GM23248 (cell line): ENCODE data around the gene NAPSA. TPM values are rescaled to one million over a fixed set of nuclear protein-coding genes. Genes with fewer than 3 reads are reported as not detected.

Experiments
- DNase-seq: peaks from one replicate; pipeline ENCODE4 v3.0.0-alpha.2; 2015
- H2AFZ ChIP-seq: fragments of 200-600 bp; sonication (generic); 2 replicates; pipeline ENCODE4 v1.6.1; 2016; ENCODE audit warnings: antibody characterized with exemption
- H3F3A ChIP-seq: fragments of 200-600 bp; sonication (generic); 2 replicates; pipeline ENCODE4 v1.6.1; 2016; ENCODE audit warnings: mild to moderate bottlenecking, antibody characterized with exemption, mixed run types; ENCODE audit not compliant: insufficient read depth
- H3K27ac ChIP-seq: fragments of 200-600 bp; sonication (generic); 2 replicates; pipeline ENCODE4 v1.5.1; 2016; ENCODE audit warnings: mild to moderate bottlenecking
- H3K27me3 ChIP-seq: fragments of 200-600 bp; sonication (generic); replicated peaks from 2 replicates; pipeline ENCODE4 v1.6.1; 2016; ENCODE audit warnings: mild to moderate bottlenecking; ENCODE audit not compliant: insufficient read depth
- H3K36me3 ChIP-seq: fragments of 200-600 bp; sonication (generic); 2 replicates; pipeline ENCODE4 v1.6.1; 2016; ENCODE audit warnings: low read depth, mild to moderate bottlenecking
- H3K4me1 ChIP-seq: fragments of 200-600 bp; sonication (generic); 2 replicates; pipeline ENCODE4 v1.6.1; 2016; ENCODE audit warnings: mild to moderate bottlenecking; ENCODE audit not compliant: insufficient read depth
- H3K4me2 ChIP-seq: fragments of 200-600 bp; sonication (generic); one replicate; pipeline ENCODE4 v1.6.1; 2016; ENCODE audit warnings: mild to moderate bottlenecking; ENCODE audit not compliant: unreplicated experiment
- H3K4me3 ChIP-seq: fragments of 200-600 bp; sonication (generic); 2 replicates; pipeline ENCODE4 v1.5.1; 2016; ENCODE audit warnings: mild to moderate bottlenecking
- H3K79me2 ChIP-seq: fragments of 200-600 bp; sonication (generic); 2 replicates; pipeline ENCODE4 v1.6.1; 2016; ENCODE audit warnings: mild to moderate bottlenecking; ENCODE audit not compliant: insufficient read depth
- H3K9ac ChIP-seq: fragments of 200-600 bp; sonication (generic); 2 replicates; pipeline ENCODE4 v1.6.1; 2016; ENCODE audit warnings: mild to moderate bottlenecking
- H3K9me2 ChIP-seq: fragments of 200-600 bp; sonication (generic); 2 replicates; pipeline ENCODE4 v1.6.1; 2016; ENCODE audit warnings: mixed run types, mild to moderate bottlenecking, moderate library complexity; ENCODE audit not compliant: insufficient read depth
- H3K9me3 ChIP-seq: fragments of 200-600 bp; sonication (generic); one replicate; pipeline ENCODE4 v1.6.1; 2017; ENCODE audit warnings: low read depth
- H4K20me1 ChIP-seq: fragments of 200-600 bp; sonication (generic); 2 replicates; pipeline ENCODE4 v1.6.0; 2016; ENCODE audit not compliant: insufficient read depth
- EZH2 ChIP-seq: fragments of 200-600 bp; sonication (generic); IDR thresholded peaks from 2 replicates; pipeline ENCODE4 v1.6.1; 2018; ENCODE audit warnings: antibody characterized with exemption, mild to moderate bottlenecking; ENCODE audit not compliant: insufficient read depth, poor library complexity, severe bottlenecking
- EZH2phosphoT487 ChIP-seq: fragments of 200-600 bp; sonication (generic); IDR thresholded peaks from 2 replicates; pipeline ENCODE4 v1.6.1; 2018; ENCODE audit warnings: antibody characterized with exemption, moderate library complexity, mild to moderate bottlenecking, low read depth; ENCODE audit not compliant: insufficient read depth
- WGBS, 2 experiments: methylation state at CpG; one replicate each; pipeline ENCODE4 v1.1.6; 2015 to 2017; ENCODE audit warnings: low lambda C conversion rate in 2 of 2, low coverage in 1 of 2; ENCODE audit errors: missing lambda C conversion rate in 2 of 2; 5-methylcytosine and 5-hydroxymethylcytosine counted together
- in situ Hi-C: fragments of 300-500 bp; cut with MboI; formaldehyde crosslinking; loops from 2 replicates; pipeline ENCODE4 v1.15.0; 2020
- polyA plus RNA-seq: library from polyadenylated mRNA; unstranded; fragments of >200 nt; fragmentation: Nextera tagmentation; extraction: Ambion mirVana; gene quantifications from 2 replicates; pipeline ENCODE4 v1.2.1, GENCODE V29; 2016
- total RNA-seq: library from RNA; depleted of rRNA; stranded (reverse); fragments of >200 nt; shearing (Covaris generic); gene quantifications from 2 replicates; pipeline ENCODE4 v1.2.3, GENCODE V29; 2014

The NAPSA gene
- total and polyA plus RNA-seq, 2 experiments from 2014 or later, result 0.15 to 0.32 TPM

GRCh38 chr19:50387868-50388245 lies 22.4 kb upstream of the NAPSA start:
- H3K9ac ChIP-seq, result no peak overlapping the region
- WGBS, 2 experiments, result 98% methylated on average over 8 of the region's 8 CpGs
- no peak overlapping the region for H2AFZ ChIP-seq
- H3K27me3 ChIP-seq, result no peaks in the 10 kb centered on the region
- H3K9me2 ChIP-seq, result no peaks in the 10 kb centered on the region
- no peaks in the 10 kb centered on the region for H3K9me3 ChIP-seq
- no peak for DNase-seq
- H3K36me3 ChIP-seq, result no peaks in the 10 kb centered on the region
- TF ChIP-seq EZH2phosphoT487, result no peak
- no peak for TF ChIP-seq EZH2
- H3F3A ChIP-seq, result peaks cover 15% of the 10 kb centered on the region
- peaks cover 3% of the 10 kb centered on the region; the same call in 1 of the 2 replicates for H3K4me1 ChIP-seq
- H4K20me1 ChIP-seq, result no peaks in the 10 kb centered on the region
- in situ Hi-C loops, result no loop called here
- no peak overlapping the region for H3K27ac ChIP-seq
- H3K4me3 ChIP-seq, result no peak overlapping the region
- H3K79me2 ChIP-seq, result peaks cover 39% of the 10 kb centered on the region
- H3K4me2 ChIP-seq, result no peak overlapping the region

GRCh38 chr19:50387176-50387867 lies 21.9 kb upstream of the NAPSA start:
- Histone ChIP-seq H3K79me2 (peaks cover 37% of the 10 kb centered on the region), H3F3A (peaks cover 17% of the 10 kb centered on the region), H4K20me1 (no peaks in the 10 kb centered on the region), H3K9me3 (no peaks in the 10 kb centered on the region), H3K36me3 (no peaks in the 10 kb centered on the region), H3K27me3 (no peaks in the 10 kb centered on the region), H3K9ac (no peak overlapping the region), H2AFZ (no peak overlapping the region), H3K4me3 (no peak overlapping the region), H3K4me2 (no peak overlapping the region), H3K9me2 (no peaks in the 10 kb centered on the region), H3K27ac (no peak overlapping the region), H3K4me1 (peaks cover 3% of the 10 kb centered on the region; the same call in 1 of the 2 replicates)
- no peak for TF ChIP-seq EZH2
- TF ChIP-seq EZH2phosphoT487, result no peak
- in situ Hi-C loops, result no loop called here
- peak; percentile 72 for DNase-seq
- WGBS, 2 experiments, result 84% methylated on average over 21 of the region's 21 CpGs

DNA sequence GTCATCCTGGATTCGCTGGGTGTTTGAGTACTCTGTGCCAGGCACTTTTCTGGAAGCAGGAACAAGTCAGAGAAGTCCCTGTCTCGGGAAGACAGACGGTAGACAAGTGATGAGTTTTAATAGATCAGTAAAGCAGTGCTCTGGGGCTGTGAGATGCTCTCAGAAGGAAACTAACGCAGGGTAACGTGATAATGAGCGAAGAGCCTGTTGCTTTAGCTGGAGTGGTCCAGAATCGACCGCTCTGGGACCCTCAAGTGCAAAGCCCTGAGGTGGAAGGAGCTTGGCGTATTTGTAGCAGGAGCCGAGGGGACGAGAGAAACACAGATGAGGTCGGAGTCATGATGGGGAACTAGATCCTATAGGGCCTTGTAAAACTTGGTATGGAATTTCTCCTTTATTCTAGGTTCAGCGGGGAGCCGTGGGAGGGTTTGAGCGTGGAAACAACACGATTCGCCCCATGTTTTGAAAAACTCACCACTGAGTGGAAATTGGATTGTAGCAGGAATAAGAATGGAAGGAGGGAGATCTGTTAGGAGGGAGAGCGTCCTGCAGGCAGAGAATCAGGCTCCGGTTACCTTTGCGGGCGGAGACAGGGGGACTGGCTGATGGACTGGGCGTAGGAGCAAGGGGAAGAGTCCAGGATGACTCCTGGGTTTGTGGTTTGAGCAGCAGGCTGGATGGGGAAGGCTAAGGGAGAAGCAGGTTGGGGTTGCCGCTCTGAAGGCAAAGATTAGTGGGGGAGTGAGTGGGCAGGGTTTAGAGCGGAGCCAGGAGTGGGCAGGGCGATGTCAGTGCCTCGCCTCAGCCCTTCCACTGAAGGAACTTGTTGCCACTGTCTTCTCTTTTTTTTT lies 19.5 kb upstream of the NAPSA start:
- H3K79me2 ChIP-seq, result peaks cover 32% of the 10 kb centered on the region
- H3K36me3 ChIP-seq, result no peaks in the 10 kb centered on the region; the same call in 1 of the 2 replicates
- 3 to 4% methylated on average over 26 of the region's 26 CpGs for WGBS, 2 experiments
- H3K9ac ChIP-seq, result peak overlapping the region; percentile 82
- H4K20me1 ChIP-seq, result no peaks in the 10 kb centered on the region
- H2AFZ ChIP-seq, result peak overlapping the region; percentile 76
- DNase-seq, result peak; percentile 66
- no peaks in the 10 kb centered on the region for H3K9me3 ChIP-seq
- H3K27me3 ChIP-seq, result no peaks in the 10 kb centered on the region
- H3K27ac ChIP-seq, result peak overlapping the region; percentile 61
- H3F3A ChIP-seq, result peaks cover 17% of the 10 kb centered on the region
- in situ Hi-C loops, result no loop called here
- peak overlapping the region; percentile 77 for H3K4me3 ChIP-seq
- TF ChIP-seq EZH2phosphoT487 (no peak), EZH2 (no peak)
- peaks cover 3% of the 10 kb centered on the region; the same call in 1 of the 2 replicates for H3K4me1 ChIP-seq
- H3K9me2 ChIP-seq, result no peaks in the 10 kb centered on the region
- peak overlapping the region; percentile 99 for H3K4me2 ChIP-seq

- Histone ChIP-seq H2AFZ (peak within 1 kb of the TSS; percentile 76), H3K4me2 (peak within 1 kb of the TSS; percentile 99), H3K9me2 (no peaks in the 10 kb centered on the region), H3K27me3 (no peaks in the 10 kb centered on the region), H3K9ac (peak within 1 kb of the TSS; percentile 82), H3K9me3 (no peaks in the 10 kb centered on the region), H3F3A (peaks cover 17% of the 10 kb centered on the region), H3K4me1 (peaks cover 3% of the 10 kb centered on the region; the same call in 1 of the 2 replicates), H3K36me3 (no peaks in the 10 kb centered on the region; the same call in 1 of the 2 replicates), H3K27ac (peak within 1 kb of the TSS; percentile 61), H4K20me1 (no peaks in the 10 kb centered on the region), H3K4me3 (peak within 1 kb of the TSS; percentile 77), H3K79me2 (peaks cover 26% of the 10 kb centered on the region)
- DNase-seq, result peak; percentile 100
- in situ Hi-C loops, result no loop called here
- WGBS, 2 experiments, result 2 to 3% methylated on average over 43 to 77 of the region's 78 CpGs
- TF ChIP-seq EZH2 (no peak), EZH2phosphoT487 (no peak)
Measured at GRCh38 chr19:50383852-50384684, 18.6 kb upstream of the NAPSA start, which contains the start of gene POLD1. TSS of gene POLD1 (plus strand) at chr19:50384347. CDS start at chr19:50398852, 14,505 bp downstream.
